NT2/D1 (cell line): ENCODE data around the gene ETV2.

ENCODE experiments used
- SUZ12 ChIP-seq: IDR thresholded peaks from 2 replicates; pipeline ENCODE4 v1.6.1; 2011; ENCODE audit not compliant: insufficient read length, insufficient read depth; ENCODE audit errors: extremely low read depth
- YY1 ChIP-seq: IDR thresholded peaks from 2 replicates; pipeline ENCODE4 v1.6.1; 2011; ENCODE audit not compliant: insufficient read length, insufficient read depth
- ZNF274 ChIP-seq: IDR thresholded peaks from 2 replicates; pipeline ENCODE4 v1.6.1; 2011; ENCODE audit warnings: mild to moderate bottlenecking, low read depth, low read length

GRCh38 chr19:35650581-35650980, 9.0 kb downstream of the ETV2 start:
- TF ChIP-seq YY1 = no peak
- no peak for TF ChIP-seq ZNF274
- TF ChIP-seq SUZ12 = no peak
